Activated CD4-positive, alpha-beta T cell treated with anti-CD3 and anti-CD28 coated beads for 36 hours (primary cell): ENCODE results near the gene OR6X1. TPM values are rescaled to one million over a fixed set of nuclear protein-coding genes. Genes with fewer than 3 reads are reported as not detected.

Experiments used
- ATAC-seq: fragments of 200-7000 bp; cut with Tn5 transposase; one replicate; pipeline ENCODE4 v1.10.0; 2021; ENCODE audit warnings: mild to moderate bottlenecking, moderate library complexity
- CTCF ChIA-PET: fragments of 350-600 bp; sonication (Branson Sonifier 250); formaldehyde crosslinking; loops from one replicate; lab custom pipeline; 2021; ENCODE audit warnings: antibody characterized with exemption; lab: Charles Lee
- POLR2A ChIA-PET: fragments of 350-600 bp; sonication (Branson Sonifier 250); formaldehyde crosslinking; loops from one replicate; lab custom pipeline; 2021; ENCODE audit warnings: antibody characterized with exemption, inconsistent platforms; lab: Charles Lee
- DNase-seq: peaks from one replicate; pipeline ENCODE4 v3.0.0-alpha.2; 2020
- H3K27ac Mint-ChIP-seq: one replicate; pipeline ENCODE4 v1.8.0; 2021; ENCODE audit warnings: mixed read lengths
- H3K27me3 Mint-ChIP-seq: one replicate; pipeline ENCODE4 v1.8.0; 2021; ENCODE audit warnings: mixed read lengths
- H3K36me3 Mint-ChIP-seq: one replicate; pipeline ENCODE4 v1.8.0; 2021; ENCODE audit warnings: low read depth, mixed read lengths
- H3K4me1 Mint-ChIP-seq: one replicate; pipeline ENCODE4 v1.8.0; 2021; ENCODE audit warnings: mixed read lengths
- H3K4me3 Mint-ChIP-seq: one replicate; pipeline ENCODE4 v1.8.0; 2021; ENCODE audit warnings: mild to moderate bottlenecking, moderate library complexity, mixed read lengths
- H3K9me3 Mint-ChIP-seq: one replicate; pipeline ENCODE4 v1.8.0; 2021; ENCODE audit warnings: low read depth, mixed read lengths
- intact Hi-C, 2 experiments: fragments of 100-400 bp; cut with DNase I in 1 of 2; cut with micrococcal nuclease in 1 of 2; formaldehyde crosslinking; loops; one replicate each; pipeline versions ENCODE4 v1.14.2 to v1.15.1; 2022 to 2024; cut with DNase I, micrococcal nuclease
- total RNA-seq, 2 experiments: library from RNA; stranded (reverse); gene quantifications; one replicate each; pipeline ENCODE4 v1.2.3, GENCODE V29; 2021

OR6X1 gene
- total RNA-seq, 2 experiments from 2014 or later: not detected

- no peak overlapping the region for H3K4me3 Mint-ChIP-seq
- no peaks in the 10 kb centered on the region for H3K9me3 Mint-ChIP-seq
- no peaks in the 10 kb centered on the region for H3K4me1 Mint-ChIP-seq
- DNase-seq: no peak
- CTCF ChIA-PET: interaction anchor here (0.9 to 1.7 kb wide), 3 partner anchors 10 to 65 kb away, joined by 3 to 6 read pairs (median 4); no protein-coding TSS in a partner anchor
- ATAC-seq: no peak
- POLR2A ChIA-PET: no interaction called here
- no peaks in the 10 kb centered on the region for H3K36me3 Mint-ChIP-seq
- H3K27ac Mint-ChIP-seq: no peak overlapping the region
- peaks cover 13% of the 10 kb centered on the region for H3K27me3 Mint-ChIP-seq
- intact Hi-C loops: no loop called here
These were observed 21.6 kb upstream of the OR6X1 start for GRCh38 chr11:123775715-123776549.

- no peak overlapping the region for H3K4me3 Mint-ChIP-seq
- intact Hi-C loops: no loop called here
- ChIA-PET POLR2A (no interaction called here), CTCF (interaction anchor here (0.9 to 1.7 kb wide), 3 partner anchors 9 to 64 kb away, joined by 3 to 6 read pairs (median 4); no protein-coding TSS in a partner anchor)
- ATAC-seq (no peak), DNase-seq (no peak)
- no peaks in the 10 kb centered on the region for H3K4me1 Mint-ChIP-seq
- no peak overlapping the region for H3K27ac Mint-ChIP-seq
- H3K27me3 Mint-ChIP-seq: peaks cover 13% of the 10 kb centered on the region
- H3K9me3 Mint-ChIP-seq: no peaks in the 10 kb centered on the region
- H3K36me3 Mint-ChIP-seq: no peaks in the 10 kb centered on the region
These were observed 21.0 kb upstream of the OR6X1 start for GRCh38 chr11:123775289-123775688.

- ChIA-PET CTCF (no interaction called here), POLR2A (no interaction called here)
- intact Hi-C loops: no loop called here
- DNase-seq: no peak
- Mint-ChIP-seq H3K36me3 (no peaks in the 10 kb centered on the region), H3K4me3 (no peak overlapping the region), H3K4me1 (no peaks in the 10 kb centered on the region), H3K27ac (no peak overlapping the region), H3K9me3 (no peaks in the 10 kb centered on the region), H3K27me3 (peaks cover 8% of the 10 kb centered on the region)
- no peak for ATAC-seq
These were observed 19.6 kb upstream of the OR6X1 start for GRCh38 chr11:123773959-123774358.

- H3K4me1 Mint-ChIP-seq: no peaks in the 10 kb centered on the region
- intact Hi-C loops: no loop called here
- no peaks in the 10 kb centered on the region for H3K9me3 Mint-ChIP-seq
- ChIA-PET POLR2A (no interaction called here), CTCF (no interaction called here)
- no peak overlapping the region for H3K27ac Mint-ChIP-seq
- H3K36me3 Mint-ChIP-seq: no peaks in the 10 kb centered on the region
- H3K27me3 Mint-ChIP-seq: peaks cover 7% of the 10 kb centered on the region
- ATAC-seq (no peak), DNase-seq (no peak)
- no peak overlapping the region for H3K4me3 Mint-ChIP-seq
These were observed 18.7 kb upstream of the OR6X1 start for GRCh38 chr11:123773026-123773425.

- Mint-ChIP-seq H3K27ac (no peak overlapping the region), H3K4me1 (no peaks in the 10 kb centered on the region), H3K9me3 (no peaks in the 10 kb centered on the region), H3K27me3 (peaks cover 8% of the 10 kb centered on the region), H3K36me3 (no peaks in the 10 kb centered on the region), H3K4me3 (no peak overlapping the region)
- CTCF ChIA-PET: no interaction called here
- intact Hi-C loops: no loop called here
- POLR2A ChIA-PET: no interaction called here
- DNase-seq (no peak), ATAC-seq (no peak)
These were observed 17.3 kb upstream of the OR6X1 start for GRCh38 chr11:123771664-123772063.

GRCh38 chr11:123770712-123771111 lies 16.4 kb upstream of the OR6X1 start:
- H3K4me1 Mint-ChIP-seq: no peaks in the 10 kb centered on the region
- ChIA-PET CTCF (no interaction called here), POLR2A (no interaction called here)
- ATAC-seq (no peak), DNase-seq (no peak)
- no peak overlapping the region for H3K27ac Mint-ChIP-seq
- intact Hi-C loops: no loop called here
- H3K27me3 Mint-ChIP-seq: peaks cover 5% of the 10 kb centered on the region
- H3K9me3 Mint-ChIP-seq: no peaks in the 10 kb centered on the region
- H3K4me3 Mint-ChIP-seq: no peak overlapping the region
- H3K36me3 Mint-ChIP-seq: no peaks in the 10 kb centered on the region

GRCh38 chr11:123765601-123766000 lies 11.3 kb upstream of the OR6X1 start:
- POLR2A ChIA-PET: no interaction called here

GRCh38 chr11:123762422-123762821 lies 8.1 kb upstream of the OR6X1 start:
- intact Hi-C loops: no loop called here
- no peak overlapping the region for H3K27ac Mint-ChIP-seq
- H3K36me3 Mint-ChIP-seq: no peaks in the 10 kb centered on the region
- ATAC-seq: no peak
- no peaks in the 10 kb centered on the region for H3K4me1 Mint-ChIP-seq
- ChIA-PET CTCF (no interaction called here), POLR2A (no interaction called here)
- DNase-seq: no peak
- H3K9me3 Mint-ChIP-seq: peaks cover 14% of the 10 kb centered on the region
- peaks cover 5% of the 10 kb centered on the region for H3K27me3 Mint-ChIP-seq
- no peak overlapping the region for H3K4me3 Mint-ChIP-seq

More at GRCh38 chr11:123765601-123766000, 11.3 kb upstream of the OR6X1 start:
- intact Hi-C loops: no loop called here
- H3K36me3 Mint-ChIP-seq: no peaks in the 10 kb centered on the region
- no peak for DNase-seq
- no peak for ATAC-seq
- no peaks in the 10 kb centered on the region for H3K4me1 Mint-ChIP-seq
- H3K27me3 Mint-ChIP-seq: peaks cover 4% of the 10 kb centered on the region
- no peak overlapping the region for H3K27ac Mint-ChIP-seq
- H3K4me3 Mint-ChIP-seq: no peak overlapping the region
- peaks cover 14% of the 10 kb centered on the region for H3K9me3 Mint-ChIP-seq
- CTCF ChIA-PET: interaction anchor here (1.4 to 1.6 kb wide), 2 partner anchors 10 to 125 kb away, joined by 3 to 6 read pairs; no protein-coding TSS in a partner anchor

GRCh38 chr11:123760894-123761293 lies 6.6 kb upstream of the OR6X1 start:
- ATAC-seq (peak; percentile 23), DNase-seq (no peak)
- CTCF ChIA-PET: no interaction called here
- Mint-ChIP-seq H3K4me1 (no peaks in the 10 kb centered on the region), H3K4me3 (no peak overlapping the region), H3K9me3 (peaks cover 14% of the 10 kb centered on the region), H3K36me3 (no peaks in the 10 kb centered on the region), H3K27me3 (peaks cover 11% of the 10 kb centered on the region), H3K27ac (no peak overlapping the region)
- POLR2A ChIA-PET: no interaction called here
- intact Hi-C loops: no loop called here

- H3K27me3 Mint-ChIP-seq: peaks cover 16% of the 10 kb centered on the region
- no peaks in the 10 kb centered on the region for H3K36me3 Mint-ChIP-seq
- DNase-seq (no peak), ATAC-seq (no peak)
- ChIA-PET CTCF (no interaction called here), POLR2A (no interaction called here)
- no peak overlapping the region for H3K4me3 Mint-ChIP-seq
- no peaks in the 10 kb centered on the region for H3K4me1 Mint-ChIP-seq
- H3K9me3 Mint-ChIP-seq: peaks cover 8% of the 10 kb centered on the region
- no peak overlapping the region for H3K27ac Mint-ChIP-seq
- intact Hi-C loops: no loop called here
These were observed 3.7 kb upstream of the OR6X1 start for GRCh38 chr11:123757976-123758375.

GRCh38 chr11:123755813-123756212 lies 1.5 kb upstream of the OR6X1 start:
- no peak for DNase-seq
- Mint-ChIP-seq H3K4me3 (no peak overlapping the region), H3K4me1 (no peaks in the 10 kb centered on the region), H3K36me3 (no peaks in the 10 kb centered on the region), H3K27me3 (peaks cover 29% of the 10 kb centered on the region), H3K9me3 (no peaks in the 10 kb centered on the region), H3K27ac (no peak overlapping the region)
- CTCF ChIA-PET: no interaction called here
- no peak for ATAC-seq
- POLR2A ChIA-PET: interaction anchor here (0.6 kb wide), 1 partner anchor 100 kb away, joined by 4 read pairs; no protein-coding TSS in a partner anchor
- intact Hi-C loops: no loop called here

GRCh38 chr11:123755344-123755743 lies 1.0 kb upstream of the OR6X1 start:
- ChIA-PET CTCF (no interaction called here), POLR2A (interaction anchor here (0.6 kb wide), 1 partner anchor 101 kb away, joined by 4 read pairs; no protein-coding TSS in a partner anchor)
- intact Hi-C loops: no loop called here
- H3K27me3 Mint-ChIP-seq: peaks cover 32% of the 10 kb centered on the region
- no peak overlapping the region for H3K27ac Mint-ChIP-seq
- no peaks in the 10 kb centered on the region for H3K9me3 Mint-ChIP-seq
- DNase-seq (no peak), ATAC-seq (no peak)
- H3K4me1 Mint-ChIP-seq: no peaks in the 10 kb centered on the region
- H3K36me3 Mint-ChIP-seq: no peaks in the 10 kb centered on the region
- no peak overlapping the region for H3K4me3 Mint-ChIP-seq
